DND-41 (cell line): ENCODE results near the gene GTF2F2.

Source experiments
- EZH2 ChIP-seq: IDR thresholded peaks from 3 replicates; pipeline ENCODE4 v1.6.1; 2012; ENCODE audit warnings: borderline replicate concordance, low read depth, mild to moderate bottlenecking, moderate library complexity, low read length, inconsistent platforms; ENCODE audit not compliant: severe bottlenecking
- TF ChIP-seq, protein P1 (sequence below): IDR thresholded peaks from 2 replicates; pipeline ENCODE4 v1.5.1; 2012; ENCODE audit warnings: borderline replicate concordance, low read length, moderate library complexity, mild to moderate bottlenecking; ENCODE audit not compliant: poor library complexity, severe bottlenecking; ENCODE audit errors: extremely low read depth

DNA sequence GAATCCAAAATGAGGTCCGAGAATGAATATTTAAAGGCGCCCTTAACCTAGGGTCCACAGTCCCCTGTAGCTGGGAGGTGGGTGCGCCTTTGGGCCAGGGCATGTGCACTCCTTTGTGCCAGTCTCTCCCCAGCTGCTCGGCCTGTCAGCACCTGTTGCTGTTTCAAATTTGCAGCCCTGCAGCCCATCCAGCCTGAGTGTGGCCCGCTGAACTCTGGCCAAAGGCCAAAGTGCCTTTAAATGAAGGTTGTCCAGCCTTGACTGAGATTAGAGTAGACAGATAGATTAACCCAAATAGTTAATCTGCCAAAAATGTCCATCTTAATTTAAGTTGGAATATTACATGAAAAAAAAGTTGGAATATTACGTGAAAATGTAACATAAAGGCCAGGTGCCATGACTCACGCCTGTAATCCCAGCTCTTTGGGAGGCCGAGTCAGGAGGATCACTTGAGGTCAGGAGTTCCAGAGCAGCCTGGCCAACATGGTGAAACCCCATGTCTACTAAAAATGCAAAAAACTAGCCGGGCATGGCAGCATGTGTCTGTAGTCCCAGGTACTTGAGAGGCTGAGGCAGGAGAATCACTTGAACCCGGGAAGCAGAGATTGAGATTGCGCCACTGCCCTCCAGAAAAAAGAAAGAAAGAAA is 195.3 kb downstream of the GTF2F2 start:
- TF ChIP-seq, protein P1, sequence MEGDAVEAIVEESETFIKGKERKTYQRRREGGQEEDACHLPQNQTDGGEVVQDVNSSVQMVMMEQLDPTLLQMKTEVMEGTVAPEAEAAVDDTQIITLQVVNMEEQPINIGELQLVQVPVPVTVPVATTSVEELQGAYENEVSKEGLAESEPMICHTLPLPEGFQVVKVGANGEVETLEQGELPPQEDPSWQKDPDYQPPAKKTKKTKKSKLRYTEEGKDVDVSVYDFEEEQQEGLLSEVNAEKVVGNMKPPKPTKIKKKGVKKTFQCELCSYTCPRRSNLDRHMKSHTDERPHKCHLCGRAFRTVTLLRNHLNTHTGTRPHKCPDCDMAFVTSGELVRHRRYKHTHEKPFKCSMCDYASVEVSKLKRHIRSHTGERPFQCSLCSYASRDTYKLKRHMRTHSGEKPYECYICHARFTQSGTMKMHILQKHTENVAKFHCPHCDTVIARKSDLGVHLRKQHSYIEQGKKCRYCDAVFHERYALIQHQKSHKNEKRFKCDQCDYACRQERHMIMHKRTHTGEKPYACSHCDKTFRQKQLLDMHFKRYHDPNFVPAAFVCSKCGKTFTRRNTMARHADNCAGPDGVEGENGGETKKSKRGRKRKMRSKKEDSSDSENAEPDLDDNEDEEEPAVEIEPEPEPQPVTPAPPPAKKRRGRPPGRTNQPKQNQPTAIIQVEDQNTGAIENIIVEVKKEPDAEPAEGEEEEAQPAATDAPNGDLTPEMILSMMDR: no peak
- no peak for TF ChIP-seq EZH2
